Chondrocyte (in vitro differentiated cells): Measurements from ENCODE around the gene ITPK1. TPM values are rescaled to one million over a fixed set of nuclear protein-coding genes. Genes with fewer than 3 reads are reported as not detected.

Source experiments
- DNase-seq: peaks from one replicate; pipeline ENCODE4 v3.0.0; 2021; ENCODE audit warnings: mixed read lengths, low spot score
- H3K27ac Mint-ChIP-seq: one replicate; pipeline ENCODE4 v1.8.0; 2021; ENCODE audit warnings: mild to moderate bottlenecking, moderate library complexity, mixed read lengths; ENCODE audit not compliant: unreplicated experiment
- H3K27me3 Mint-ChIP-seq: 2 replicates; pipeline ENCODE4 v1.8.0; 2021; ENCODE audit warnings: low read depth, mixed read lengths
- H3K36me3 Mint-ChIP-seq: 2 replicates; pipeline ENCODE4 v1.8.0; 2021; ENCODE audit warnings: low read depth, mixed read lengths
- H3K4me1 Mint-ChIP-seq: 2 replicates; pipeline ENCODE4 v1.8.0; 2021; ENCODE audit warnings: low read depth, mild to moderate bottlenecking, mixed read lengths
- H3K4me3 Mint-ChIP-seq: one replicate; pipeline ENCODE4 v1.8.0; 2021; ENCODE audit warnings: mild to moderate bottlenecking, moderate library complexity, mixed read lengths; ENCODE audit not compliant: unreplicated experiment
- H3K9me3 Mint-ChIP-seq: 2 replicates; pipeline ENCODE4 v1.8.0; 2021; ENCODE audit warnings: low read depth, mixed read lengths
- total RNA-seq: library from RNA; stranded (reverse); gene quantifications from 3 replicates; pipeline ENCODE4 v1.2.1, GENCODE V29; 2021
- TF ChIP-seq, protein P1 (sequence below): fragments of 200-600 bp; sonication (generic); IDR thresholded peaks from 2 replicates; pipeline ENCODE4 v1.5.0; 2021; ENCODE audit warnings: antibody characterized with exemption, mild to moderate bottlenecking, moderate library complexity

ITPK1 gene
- total RNA-seq, 1 donor from 2014 or later = 27.7 TPM

DNA sequence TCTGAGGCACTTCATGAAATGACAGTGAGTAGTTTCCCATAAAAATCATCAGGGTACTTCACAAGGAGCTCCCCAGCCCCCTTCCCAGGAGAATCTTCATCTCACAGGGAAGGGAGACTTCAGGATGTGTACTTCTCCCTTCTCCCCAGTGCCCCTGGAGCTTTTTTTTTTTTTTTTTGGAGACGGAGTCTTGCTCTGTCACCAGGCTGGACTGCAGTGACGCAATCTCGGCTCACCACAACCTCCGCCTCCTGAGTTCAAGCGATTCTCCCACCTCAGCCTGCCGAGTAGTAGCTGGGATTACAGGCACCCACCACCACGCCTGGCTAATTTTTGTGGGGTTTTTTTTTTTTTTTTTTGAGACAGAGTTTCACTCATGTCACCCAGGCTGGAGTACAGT is 10.4 kb downstream of the ITPK1 start:
- no peak overlapping the region for H3K27ac Mint-ChIP-seq
- TF ChIP-seq, protein P1, sequence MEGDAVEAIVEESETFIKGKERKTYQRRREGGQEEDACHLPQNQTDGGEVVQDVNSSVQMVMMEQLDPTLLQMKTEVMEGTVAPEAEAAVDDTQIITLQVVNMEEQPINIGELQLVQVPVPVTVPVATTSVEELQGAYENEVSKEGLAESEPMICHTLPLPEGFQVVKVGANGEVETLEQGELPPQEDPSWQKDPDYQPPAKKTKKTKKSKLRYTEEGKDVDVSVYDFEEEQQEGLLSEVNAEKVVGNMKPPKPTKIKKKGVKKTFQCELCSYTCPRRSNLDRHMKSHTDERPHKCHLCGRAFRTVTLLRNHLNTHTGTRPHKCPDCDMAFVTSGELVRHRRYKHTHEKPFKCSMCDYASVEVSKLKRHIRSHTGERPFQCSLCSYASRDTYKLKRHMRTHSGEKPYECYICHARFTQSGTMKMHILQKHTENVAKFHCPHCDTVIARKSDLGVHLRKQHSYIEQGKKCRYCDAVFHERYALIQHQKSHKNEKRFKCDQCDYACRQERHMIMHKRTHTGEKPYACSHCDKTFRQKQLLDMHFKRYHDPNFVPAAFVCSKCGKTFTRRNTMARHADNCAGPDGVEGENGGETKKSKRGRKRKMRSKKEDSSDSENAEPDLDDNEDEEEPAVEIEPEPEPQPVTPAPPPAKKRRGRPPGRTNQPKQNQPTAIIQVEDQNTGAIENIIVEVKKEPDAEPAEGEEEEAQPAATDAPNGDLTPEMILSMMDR = no peak
- no peak for DNase-seq
- no peaks in the 10 kb centered on the region for H3K27me3 Mint-ChIP-seq
- H3K4me1 Mint-ChIP-seq = no peaks in the 10 kb centered on the region
- H3K4me3 Mint-ChIP-seq = no peak overlapping the region
- H3K9me3 Mint-ChIP-seq = no peaks in the 10 kb centered on the region
- H3K36me3 Mint-ChIP-seq = no peaks in the 10 kb centered on the region

DNA sequence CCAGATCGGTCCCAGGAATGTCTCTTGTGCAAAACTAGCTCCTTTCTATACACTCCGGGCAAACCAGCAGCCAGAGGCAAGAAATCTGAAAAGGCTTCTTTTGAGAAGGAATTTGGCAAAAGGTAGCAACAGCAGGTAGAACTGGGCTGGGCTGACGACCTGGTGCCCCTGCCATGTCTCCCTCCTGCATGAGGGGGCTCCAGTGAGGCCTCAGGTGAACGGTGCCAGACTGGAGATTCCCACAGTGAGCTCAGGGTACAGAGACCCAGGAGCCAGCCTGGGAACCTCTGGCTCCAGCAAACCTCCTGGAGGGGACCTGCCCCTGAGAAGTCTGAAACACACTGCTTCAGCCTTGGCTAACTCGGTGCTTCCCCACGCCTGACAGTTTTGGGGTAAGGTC is 10.8 kb downstream of the ITPK1 start:
- H3K27ac Mint-ChIP-seq = no peak overlapping the region
- H3K4me1 Mint-ChIP-seq = no peaks in the 10 kb centered on the region
- H3K36me3 Mint-ChIP-seq = no peaks in the 10 kb centered on the region
- no peaks in the 10 kb centered on the region for H3K27me3 Mint-ChIP-seq
- DNase-seq = no peak
- no peaks in the 10 kb centered on the region for H3K9me3 Mint-ChIP-seq
- H3K4me3 Mint-ChIP-seq = no peak overlapping the region
- TF ChIP-seq, protein P1 = no peak

DNA sequence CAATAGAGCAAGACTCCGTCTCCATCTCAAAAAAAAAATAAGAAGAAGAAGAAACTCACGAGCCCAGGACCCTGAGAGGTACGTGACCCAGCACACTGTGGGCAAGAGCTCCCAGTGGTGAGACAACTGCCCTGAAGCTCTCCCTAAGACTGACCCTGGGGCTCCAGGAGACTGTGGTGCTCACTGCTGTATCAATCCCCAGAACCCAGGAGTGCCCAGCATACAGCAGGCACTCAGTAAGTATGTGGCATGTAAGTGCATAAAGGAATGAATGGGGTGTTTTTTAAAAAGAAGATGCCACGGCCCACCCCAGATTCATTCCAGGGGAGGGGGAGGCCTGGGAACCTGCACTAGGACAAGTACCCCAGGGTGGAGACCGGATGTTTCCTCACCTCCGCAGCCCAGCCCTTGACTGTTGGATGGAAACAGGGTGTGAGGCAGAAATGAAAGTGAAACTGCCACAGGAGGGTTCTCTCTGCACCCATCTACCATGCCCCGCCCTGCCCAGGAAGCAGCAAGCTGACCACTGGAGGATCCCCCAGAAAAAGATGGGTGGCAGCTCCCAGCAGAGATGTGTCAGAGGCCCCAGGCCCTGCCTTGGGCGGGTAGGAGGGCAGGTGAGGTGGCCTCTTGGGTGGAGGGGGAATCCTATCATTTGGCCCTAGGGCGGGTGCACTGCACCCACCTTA is 12.2 kb downstream of the ITPK1 start:
- H3K27ac Mint-ChIP-seq = no peak overlapping the region
- no peak overlapping the region for H3K4me3 Mint-ChIP-seq
- H3K27me3 Mint-ChIP-seq = no peaks in the 10 kb centered on the region
- H3K9me3 Mint-ChIP-seq = no peaks in the 10 kb centered on the region
- no peaks in the 10 kb centered on the region for H3K36me3 Mint-ChIP-seq
- DNase-seq = no peak
- TF ChIP-seq, protein P1 = no peak
- H3K4me1 Mint-ChIP-seq = no peaks in the 10 kb centered on the region

DNA sequence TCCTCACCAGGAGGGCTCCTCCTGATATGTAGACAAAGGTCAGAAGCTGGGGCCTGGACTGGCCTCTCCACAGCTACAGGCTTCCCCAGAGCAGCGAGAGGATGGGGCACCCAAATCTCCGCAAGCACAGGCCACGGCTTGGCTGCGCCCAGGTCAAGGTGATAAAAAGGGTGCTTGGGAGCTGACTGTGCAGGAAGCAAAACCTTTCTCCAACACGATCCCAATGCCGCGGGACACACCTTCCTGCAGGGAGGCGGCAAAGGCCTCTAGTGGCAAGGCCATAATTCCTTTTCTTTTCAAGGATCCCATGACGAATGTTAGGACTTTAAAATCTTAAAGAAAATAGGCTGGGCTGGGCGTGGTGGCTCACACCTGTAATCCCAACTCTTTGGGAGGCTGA is 13.6 kb downstream of the ITPK1 start:
- Mint-ChIP-seq H3K27ac (no peak overlapping the region), H3K4me3 (no peak overlapping the region), H3K27me3 (no peaks in the 10 kb centered on the region), H3K36me3 (no peaks in the 10 kb centered on the region), H3K4me1 (no peaks in the 10 kb centered on the region), H3K9me3 (no peaks in the 10 kb centered on the region)
- TF ChIP-seq, protein P1 = no peak
- DNase-seq = no peak

DNA sequence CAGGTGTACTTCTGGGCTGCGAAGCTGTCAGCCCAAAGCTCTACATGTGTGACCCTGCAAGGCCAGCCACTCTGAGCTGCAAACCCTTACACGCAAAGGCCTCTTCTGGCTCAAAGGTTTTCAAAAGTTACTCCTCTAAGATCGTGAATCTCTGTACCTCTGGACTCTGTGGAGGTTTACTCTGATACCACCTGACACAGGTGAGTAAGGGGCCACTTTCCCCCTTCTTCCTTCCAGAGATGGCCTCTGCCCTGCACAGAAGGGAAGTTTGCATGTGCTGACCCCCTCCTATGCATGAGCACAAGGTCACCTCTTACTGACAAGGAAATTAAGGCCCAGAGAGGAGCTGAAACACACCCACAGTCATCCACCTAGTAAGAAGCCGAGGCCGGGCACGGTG is 14.5 kb downstream of the ITPK1 start:
- Mint-ChIP-seq H3K4me1 (no peaks in the 10 kb centered on the region), H3K9me3 (no peaks in the 10 kb centered on the region), H3K27ac (no peak overlapping the region), H3K36me3 (no peaks in the 10 kb centered on the region), H3K4me3 (no peak overlapping the region), H3K27me3 (no peaks in the 10 kb centered on the region)
- TF ChIP-seq, protein P1 = no peak
- no peak for DNase-seq
